ENCODE measurements around the gene BCORL1. TPM values are rescaled to one million over a fixed set of nuclear protein-coding genes. Genes with fewer than 3 reads are reported as not detected.
A peak's percentile ranks its signal among the peaks of the same experiment; 100 is the strongest.

The BCORL1 gene
- total RNA-seq, 1 experiment from 2014 or later, result 0.13 TPM

- peak; percentile 6 for DNase-seq
- Histone ChIP-seq H3K27me3 (no peaks in the 10 kb centered on the region), H3K4me3 (no peak overlapping the region), H3K9me3 (no peaks in the 10 kb centered on the region), H3K36me3 (no peaks in the 10 kb centered on the region; the same call in 1 of the 2 replicates)
Measured at GRCh38 chrX:130024127-130024526, 41.7 kb downstream of the BCORL1 start.

- Histone ChIP-seq H3K9me3 (no peaks in the 10 kb centered on the region), H3K4me3 (no peak overlapping the region), H3K27me3 (no peaks in the 10 kb centered on the region), H3K36me3 (no peaks in the 10 kb centered on the region; the same call in 1 of the 2 replicates)
- DNase-seq, result no peak
Measured at GRCh38 chrX:130025256-130025655, 42.8 kb downstream of the BCORL1 start.

DNA sequence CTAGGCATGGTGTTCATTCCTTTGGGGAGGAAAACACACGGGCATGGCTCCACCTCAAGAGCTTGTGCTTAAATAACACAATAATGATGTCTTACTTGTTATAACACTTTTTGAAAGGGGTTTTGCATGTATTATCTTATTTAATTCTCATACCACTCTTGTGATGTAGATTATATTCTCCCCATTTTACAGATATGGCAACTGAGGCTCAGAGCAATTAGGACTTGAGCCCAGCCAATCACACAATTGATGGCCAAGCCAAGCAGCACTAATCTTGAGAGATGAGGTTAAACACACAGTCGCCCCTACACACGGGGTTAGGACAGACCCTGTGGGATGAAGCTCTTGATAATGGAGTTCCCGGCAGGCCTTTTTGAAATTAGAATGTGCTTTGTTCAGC, 45.1 kb downstream of the BCORL1 start:
- H3K36me3 ChIP-seq, result no peaks in the 10 kb centered on the region; the same call in 1 of the 2 replicates
- H3K9me3 ChIP-seq, result no peaks in the 10 kb centered on the region
- no peaks in the 10 kb centered on the region for H3K27me3 ChIP-seq
- H3K4me3 ChIP-seq, result no peak overlapping the region
- DNase-seq, result no peak

- no peaks in the 10 kb centered on the region for H3K9me3 ChIP-seq
- no peaks in the 10 kb centered on the region for H3K27me3 ChIP-seq
- H3K4me3 ChIP-seq, result no peak overlapping the region
- peak; percentile 5 for DNase-seq
- H3K36me3 ChIP-seq, result no peaks in the 10 kb centered on the region; the same call in 1 of the 2 replicates
Measured at GRCh38 chrX:130028196-130028595, 45.8 kb downstream of the BCORL1 start.

- no peak for DNase-seq
- H3K27me3 ChIP-seq, result no peaks in the 10 kb centered on the region
- no peaks in the 10 kb centered on the region for H3K9me3 ChIP-seq
- H3K4me3 ChIP-seq, result no peak overlapping the region
- H3K36me3 ChIP-seq, result no peaks in the 10 kb centered on the region; the same call in 1 of the 2 replicates
Measured at GRCh38 chrX:130030826-130031225, 48.4 kb downstream of the BCORL1 start.

DNA sequence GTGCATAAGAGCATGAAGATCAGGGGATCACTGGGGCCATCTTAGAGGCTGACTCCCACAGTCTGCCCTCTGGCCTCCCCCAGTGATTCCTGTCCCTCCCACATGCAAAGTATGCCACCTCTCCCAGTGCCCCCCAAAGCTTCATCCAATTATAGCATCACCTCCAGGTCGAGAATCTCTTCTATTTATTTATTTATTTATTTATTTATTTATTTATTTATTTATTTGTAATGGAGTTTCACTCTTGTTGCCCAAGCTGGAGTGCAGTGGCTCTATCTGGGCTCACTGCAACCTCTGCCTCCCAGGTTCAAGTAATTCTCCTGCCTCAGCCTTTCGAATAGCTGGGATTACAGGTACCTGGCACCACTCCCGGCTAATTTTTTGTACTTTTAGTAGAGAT, 50.1 kb downstream of the BCORL1 start:
- no peak for DNase-seq
- H3K9me3 ChIP-seq, result no peaks in the 10 kb centered on the region
- no peak overlapping the region for H3K4me3 ChIP-seq
- H3K36me3 ChIP-seq, result no peaks in the 10 kb centered on the region; the same call in 1 of the 2 replicates
- no peaks in the 10 kb centered on the region for H3K27me3 ChIP-seq

GRCh38 chrX:130034178-130034577, 51.7 kb downstream of the BCORL1 start:
- no peak for DNase-seq
- no peaks in the 10 kb centered on the region for H3K27me3 ChIP-seq
- no peaks in the 10 kb centered on the region for H3K9me3 ChIP-seq
- no peaks in the 10 kb centered on the region for H3K36me3 ChIP-seq
- no peak overlapping the region for H3K4me3 ChIP-seq

- no peak overlapping the region for H3K4me3 ChIP-seq
- H3K36me3 ChIP-seq, result no peaks in the 10 kb centered on the region
- no peaks in the 10 kb centered on the region for H3K27me3 ChIP-seq
- H3K9me3 ChIP-seq, result no peaks in the 10 kb centered on the region
- no peak for DNase-seq
Measured at GRCh38 chrX:130039847-130040246, 57.4 kb downstream of the BCORL1 start.

DNA sequence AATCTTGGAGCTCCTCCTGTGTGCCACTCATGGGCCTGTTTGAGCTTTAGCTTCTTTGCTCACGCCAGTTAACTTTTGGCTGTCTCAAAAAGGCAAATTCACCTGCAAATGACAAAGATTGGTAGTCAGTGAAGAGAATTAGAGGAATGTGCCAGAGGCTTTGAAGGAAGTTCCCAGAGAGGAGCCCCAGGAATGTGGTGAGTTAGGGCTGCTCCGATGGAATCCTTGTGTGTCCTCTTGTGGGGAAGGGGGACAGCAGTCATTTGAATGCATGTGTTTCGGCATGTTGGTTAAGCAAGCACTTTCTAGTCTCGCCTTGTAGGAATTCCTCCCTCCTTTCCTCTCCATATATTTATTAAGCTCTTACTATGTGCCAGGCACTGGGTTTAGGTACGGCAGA, 65.0 kb downstream of the BCORL1 start:
- DNase-seq, result no peak
- no peaks in the 10 kb centered on the region for H3K36me3 ChIP-seq
- H3K4me3 ChIP-seq, result no peak overlapping the region
- no peaks in the 10 kb centered on the region for H3K9me3 ChIP-seq
- no peaks in the 10 kb centered on the region for H3K27me3 ChIP-seq

- Histone ChIP-seq H3K27me3 (no peaks in the 10 kb centered on the region), H3K4me3 (no peak overlapping the region), H3K9me3 (no peaks in the 10 kb centered on the region), H3K36me3 (no peaks in the 10 kb centered on the region)
- no peak for DNase-seq
Measured at GRCh38 chrX:130048686-130049222, 66.3 kb downstream of the BCORL1 start.

- no peak for DNase-seq
- no peaks in the 10 kb centered on the region for H3K27me3 ChIP-seq
- no peaks in the 10 kb centered on the region for H3K9me3 ChIP-seq
- no peaks in the 10 kb centered on the region for H3K36me3 ChIP-seq
- no peak overlapping the region for H3K4me3 ChIP-seq
Measured at GRCh38 chrX:130049821-130050220, 67.4 kb downstream of the BCORL1 start.

DNA sequence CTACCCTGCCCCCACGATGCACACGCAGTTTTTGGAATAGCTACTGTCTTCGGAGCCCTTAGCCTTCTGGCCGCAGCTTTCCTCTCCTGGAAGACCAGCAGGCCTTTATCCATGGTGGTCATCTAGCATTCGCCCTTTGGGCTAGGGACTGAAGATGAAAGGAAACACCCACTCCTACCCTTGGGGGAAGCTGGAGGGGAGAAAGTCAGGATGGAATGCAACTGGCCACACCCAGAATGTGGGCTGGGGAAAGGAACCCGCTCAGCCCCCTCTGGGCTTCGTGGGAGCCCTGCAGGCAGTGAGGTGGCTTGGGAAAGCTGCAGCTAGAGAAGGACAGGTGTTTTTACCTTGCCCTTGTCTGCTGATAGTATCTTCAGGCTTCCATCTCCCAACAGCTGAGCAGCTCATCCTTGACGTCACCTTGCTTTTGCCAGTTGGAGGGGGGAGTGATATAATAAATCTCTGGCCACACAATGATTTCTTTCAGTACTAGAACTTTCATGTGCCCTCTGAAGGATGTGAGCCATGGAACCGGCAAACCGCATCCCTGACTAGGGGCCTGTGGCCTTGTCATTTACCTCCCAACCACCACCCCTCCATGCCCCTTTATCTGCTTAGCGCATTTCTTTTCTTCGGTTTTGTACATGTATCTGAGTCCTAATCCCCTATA, 68.9 kb downstream of the BCORL1 start:
- no peak overlapping the region for H3K4me3 ChIP-seq
- no peaks in the 10 kb centered on the region for H3K9me3 ChIP-seq
- H3K27me3 ChIP-seq, result no peaks in the 10 kb centered on the region
- H3K36me3 ChIP-seq, result no peaks in the 10 kb centered on the region
- DNase-seq, result no peak

- Histone ChIP-seq H3K4me3 (no peak overlapping the region), H3K36me3 (no peaks in the 10 kb centered on the region), H3K27me3 (no peaks in the 10 kb centered on the region), H3K9me3 (no peaks in the 10 kb centered on the region)
- no peak for DNase-seq
Measured at GRCh38 chrX:130053236-130053635, 70.8 kb downstream of the BCORL1 start.

DNA sequence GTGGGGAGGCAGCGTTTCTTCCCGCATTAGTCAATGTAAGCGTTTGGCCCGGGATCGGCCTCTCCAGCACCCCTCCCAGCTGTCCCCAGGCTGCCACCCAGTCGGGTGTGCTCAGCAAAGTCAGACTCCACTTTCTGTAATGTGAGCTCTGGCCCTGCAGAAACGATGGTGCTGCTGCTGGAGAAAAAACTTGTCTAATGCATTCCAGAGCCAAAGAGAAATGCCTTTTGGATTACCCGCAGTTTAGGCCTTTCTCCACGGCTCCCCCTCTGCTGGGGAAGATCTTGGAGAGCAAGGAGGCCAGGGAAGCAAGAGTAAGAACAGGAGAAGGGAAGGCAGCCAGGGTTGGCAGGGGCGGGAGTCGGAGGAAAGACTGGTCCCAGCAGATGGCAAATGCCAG, 72.7 kb downstream of the BCORL1 start:
- Histone ChIP-seq H3K4me3 (no peak overlapping the region), H3K9me3 (no peaks in the 10 kb centered on the region), H3K36me3 (no peaks in the 10 kb centered on the region), H3K27me3 (no peaks in the 10 kb centered on the region)
- DNase-seq, result peak; percentile 53

DNA sequence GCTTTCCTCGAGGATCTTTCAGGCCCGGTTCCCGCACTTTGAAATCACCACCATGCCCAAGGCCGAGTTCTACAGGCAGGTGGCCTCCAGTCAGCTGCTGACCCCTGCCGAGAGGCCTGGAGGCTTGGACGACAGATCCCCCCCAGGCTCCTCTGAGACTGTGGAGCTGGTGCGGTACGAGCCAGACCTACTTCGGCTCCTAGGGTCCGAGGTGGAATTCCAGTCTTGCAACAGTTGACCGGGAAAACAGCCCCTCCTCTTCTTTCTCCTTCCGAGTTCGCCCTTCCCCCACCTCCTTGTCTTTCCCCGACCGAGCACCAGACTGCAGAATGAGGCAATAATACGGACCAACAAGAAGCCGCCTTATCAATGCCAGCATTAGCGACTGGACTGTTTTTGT, 73.5 kb downstream of the BCORL1 start:
- H3K36me3 ChIP-seq, result no peaks in the 10 kb centered on the region
- H3K9me3 ChIP-seq, result no peaks in the 10 kb centered on the region
- no peak for DNase-seq
- H3K27me3 ChIP-seq, result no peaks in the 10 kb centered on the region
- H3K4me3 ChIP-seq, result no peak overlapping the region

GRCh38 chrX:130057209-130057608, 74.8 kb downstream of the BCORL1 start:
- no peak for DNase-seq
- Histone ChIP-seq H3K27me3 (no peaks in the 10 kb centered on the region), H3K9me3 (no peaks in the 10 kb centered on the region), H3K4me3 (no peak overlapping the region), H3K36me3 (no peaks in the 10 kb centered on the region)

GRCh38 chrX:130058652-130059051, 76.2 kb downstream of the BCORL1 start:
- no peak for DNase-seq
- H3K4me3 ChIP-seq, result no peak overlapping the region
- H3K9me3 ChIP-seq, result no peaks in the 10 kb centered on the region
- no peaks in the 10 kb centered on the region for H3K27me3 ChIP-seq
- H3K36me3 ChIP-seq, result no peaks in the 10 kb centered on the region

Measured in MG63 (cell line).